ENCODE data around the gene TLR10.

The TLR10 gene

GRCh38 chr4:38764277-38764676 is 18.5 kb downstream of the TLR10 start:
- DNase-seq (ENCODE audit: low spot score) = no peak

GRCh38 chr4:38762560-38762959 is 20.2 kb downstream of the TLR10 start:
- no peak for DNase-seq (ENCODE audit: low spot score)

GRCh38 chr4:38759790-38760122 is 23.0 kb downstream of the TLR10 start:
- DNase-seq (ENCODE audit: low spot score) = no peak

GRCh38 chr4:38759113-38759789 is 23.5 kb downstream of the TLR10 start:
- DNase-seq (ENCODE audit: low spot score) = peak; percentile 63

- DNase-seq (ENCODE audit: low spot score) = no peak
Measured at GRCh38 chr4:38757945-38758600, 24.7 kb downstream of the TLR10 start.

GRCh38 chr4:38752941-38753806 is 29.6 kb downstream of the TLR10 start:
- peak; percentile 81 for DNase-seq (ENCODE audit: low spot score)

- DNase-seq (ENCODE audit: low spot score) = peak; percentile 13
Measured at GRCh38 chr4:38752372-38752940, 30.3 kb downstream of the TLR10 start.

- no peak for DNase-seq (ENCODE audit: low spot score)
Measured at GRCh38 chr4:38751341-38752010, 31.3 kb downstream of the TLR10 start.

GRCh38 chr4:38749336-38749735 is 33.5 kb downstream of the TLR10 start:
- DNase-seq (ENCODE audit: low spot score) = no peak

GRCh38 chr4:38747629-38748028 is 35.2 kb downstream of the TLR10 start:
- DNase-seq (ENCODE audit: low spot score) = no peak

GRCh38 chr4:38745881-38746280 is 36.9 kb downstream of the TLR10 start:
- no peak for DNase-seq (ENCODE audit: low spot score)

- no peak for DNase-seq (ENCODE audit: low spot score)
Measured at GRCh38 chr4:38743866-38744265, 38.9 kb downstream of the TLR10 start.

- no peak for DNase-seq (ENCODE audit: low spot score)
Measured at GRCh38 chr4:38740303-38740702, 42.5 kb downstream of the TLR10 start.

- DNase-seq (ENCODE audit: low spot score) = no peak
Measured at GRCh38 chr4:38738940-38739803, 43.6 kb downstream of the TLR10 start.

GRCh38 chr4:38735870-38736269 is 46.9 kb downstream of the TLR10 start:
- DNase-seq (ENCODE audit: low spot score) = no peak

GRCh38 chr4:38734911-38735310 is 47.9 kb downstream of the TLR10 start:
- DNase-seq (ENCODE audit: low spot score) = no peak

GRCh38 chr4:38734446-38734845 is 48.3 kb downstream of the TLR10 start:
- DNase-seq (ENCODE audit: low spot score) = no peak

GRCh38 chr4:38733663-38734062 is 49.1 kb downstream of the TLR10 start:
- DNase-seq (ENCODE audit: low spot score) = no peak

- peak; percentile 79 for DNase-seq (ENCODE audit: low spot score)
Measured at GRCh38 chr4:38730830-38731646, 51.8 kb downstream of the TLR10 start.

GRCh38 chr4:38730493-38730829 is 52.3 kb downstream of the TLR10 start:
- no peak for DNase-seq (ENCODE audit: low spot score)

Data from AG08396 (cell line).